Endothelial cell of umbilical vein (primary cell): Measurements from ENCODE around the gene GSDME. TPM values are rescaled to one million over a fixed set of nuclear protein-coding genes. Genes with fewer than 3 reads are reported as not detected.

Experiments
- BruUV-seq: library from RNA; stranded (reverse); fragments of 400-500 nt; replicated peaks from 2 replicates; lab custom pipeline; 2021; lab: Mats Ljungman, UMichigan
- CTCF ChIA-PET: fragments of 300-600, 350-600 bp; sonication (Branson Sonifier 250); formaldehyde crosslinking; loops from one replicate; lab custom pipeline; 2021; ENCODE audit warnings: antibody characterized with exemption, inconsistent platforms; lab: Charles Lee
- POLR2A ChIA-PET: fragments of 300-600, 350-600 bp; sonication (Branson Sonifier 250); formaldehyde crosslinking; loops from one replicate; lab custom pipeline; 2021; ENCODE audit warnings: antibody characterized with exemption, inconsistent platforms; lab: Charles Lee
- DNase-seq: peaks from one replicate; pipeline ENCODE4 v3.0.0-alpha.2; 2011; ENCODE audit warnings: low read depth, low spot score
- FAIRE-seq: peaks from 2 replicates; lab custom pipeline; 2011; peaks lifted over from hg19 to GRCh38; lab: Jason Lieb, UNC
- H2AFZ ChIP-seq: 2 replicates; pipeline ENCODE4 v1.6.0; 2012; ENCODE audit warnings: low read depth, low read length, control low read depth, inconsistent platforms
- H3K27ac ChIP-seq: 2 replicates; pipeline ENCODE4 v1.5.1; 2011; ENCODE audit warnings: low read depth, mild to moderate bottlenecking, control low read depth, low read length, moderate library complexity; ENCODE audit not compliant: insufficient read depth
- H3K27me3 ChIP-seq, 2 experiments: 2 replicates each; pipeline versions ENCODE4 v1.6.0 to v1.6.1; 2011; ENCODE audit warnings: low read length in 2 of 2, mixed read lengths in 1 of 2; ENCODE audit not compliant: control insufficient read depth in 2 of 2, insufficient read depth in 2 of 2
- H3K36me3 ChIP-seq, 2 experiments: 2 replicates in 1 of 2; 3 replicates in 1 of 2; pipeline ENCODE4 v1.5.1; 2011; ENCODE audit warnings: low read length in 2 of 2, mild to moderate bottlenecking in 1 of 2, moderate library complexity in 1 of 2; ENCODE audit not compliant: control insufficient read depth in 2 of 2, insufficient read depth in 2 of 2; ENCODE audit errors: extremely low read depth in 1 of 2
- H3K4me1 ChIP-seq: 3 replicates; pipeline ENCODE4 v1.5.1; 2011; ENCODE audit warnings: mild to moderate bottlenecking, low read length; ENCODE audit not compliant: control insufficient read depth, insufficient read depth; ENCODE audit errors: extremely low read depth
- H3K4me2 ChIP-seq: 2 replicates; pipeline ENCODE4 v1.6.1; 2011; ENCODE audit warnings: low read length, control low read depth, mixed read lengths; ENCODE audit not compliant: insufficient read depth
- H3K4me3 ChIP-seq, 3 experiments: fragments of 200-600 bp in 1 of 3; sonication (generic), shearing (Covaris generic) in 1 of 3; replicated peaks in 1 of 3; 2 replicates each; pipeline ENCODE4 v1.5.1; 2011 to 2016; ENCODE audit warnings: control low read depth in 3 of 3, low read length in 3 of 3, mild to moderate bottlenecking in 2 of 3, inconsistent platforms in 1 of 3, low read depth in 1 of 3, moderate library complexity in 1 of 3; ENCODE audit not compliant: insufficient read depth in 1 of 3
- H3K79me2 ChIP-seq: 2 replicates; pipeline ENCODE4 v1.6.0; 2012; ENCODE audit warnings: low read length, inconsistent platforms; ENCODE audit not compliant: control insufficient read depth, insufficient read depth
- H3K9ac ChIP-seq: replicated peaks from 2 replicates; pipeline ENCODE3; 2011; ENCODE audit warnings: low read length, control low read depth; ENCODE audit not compliant: insufficient read depth; ENCODE audit errors: extremely low read depth
- H3K9me1 ChIP-seq: replicated peaks from 3 replicates; pipeline ENCODE4 v1.6.0; 2011; ENCODE audit warnings: mild to moderate bottlenecking, low read length; ENCODE audit not compliant: control insufficient read depth, insufficient read depth; ENCODE audit errors: extremely low read depth
- H3K9me3 ChIP-seq: replicated peaks from 2 replicates; pipeline ENCODE4 v1.5.1; 2012; ENCODE audit warnings: low read length, inconsistent platforms; ENCODE audit not compliant: control insufficient read depth, insufficient read depth
- H4K20me1 ChIP-seq: replicated peaks from 2 replicates; pipeline ENCODE3; 2011; ENCODE audit warnings: mild to moderate bottlenecking, low read length; ENCODE audit not compliant: control insufficient read depth, insufficient read depth; ENCODE audit errors: extremely low read depth
- CTCF ChIP-seq, 2 donors: IDR thresholded peaks; 1 replicate in 1 of 2; 2 replicates in 1 of 2; pipeline ENCODE4 v1.5.1; 2011; ENCODE audit warnings: low read length in 2 of 2, mild to moderate bottlenecking in 2 of 2, moderate library complexity in 2 of 2, control low read depth in 1 of 2, inconsistent platforms in 1 of 2, low read depth in 1 of 2; ENCODE audit not compliant: insufficient read depth in 1 of 2; ENCODE audit errors: extremely low read depth in 1 of 2
- EZH2 ChIP-seq: IDR thresholded peaks from 2 replicates; pipeline ENCODE4 v1.6.1; 2012; ENCODE audit warnings: borderline replicate concordance, low read depth, mild to moderate bottlenecking, moderate library complexity, low read length, inconsistent platforms; ENCODE audit not compliant: severe bottlenecking
- FOS ChIP-seq: IDR thresholded peaks from 2 replicates; pipeline ENCODE4 v1.6.1; 2011; ENCODE audit warnings: mild to moderate bottlenecking, low read length, moderate library complexity, borderline replicate concordance; ENCODE audit not compliant: insufficient read depth
- GATA2 ChIP-seq: IDR thresholded peaks from 2 replicates; pipeline ENCODE4 v1.7.0; 2011; ENCODE audit warnings: low read depth, mild to moderate bottlenecking, moderate library complexity, mixed read lengths, low read length; ENCODE audit not compliant: insufficient read length, insufficient read depth
- JUN ChIP-seq: IDR thresholded peaks from 2 replicates; pipeline ENCODE4 v1.6.1; 2011; ENCODE audit warnings: borderline replicate concordance, low read depth; ENCODE audit not compliant: insufficient read length, insufficient read depth
- MAX ChIP-seq: IDR thresholded peaks from 2 replicates; pipeline ENCODE4 v1.6.1; 2011; ENCODE audit not compliant: insufficient read depth, insufficient read length
- MYC ChIP-seq: IDR thresholded peaks from one replicate; pipeline ENCODE4 v1.6.1; 2011; ENCODE audit warnings: mild to moderate bottlenecking, low read depth, low read length
- POLR2A ChIP-seq: IDR thresholded peaks from 2 replicates; pipeline ENCODE4 v1.6.1; 2012; ENCODE audit warnings: low read depth, mild to moderate bottlenecking, control low read depth, low read length
- POLR2AphosphoS5 ChIP-seq: IDR thresholded peaks from 2 replicates; pipeline ENCODE4 v1.6.1; 2012; ENCODE audit warnings: low read depth, mild to moderate bottlenecking, control low read depth, low read length, moderate library complexity; ENCODE audit not compliant: insufficient read depth
- dilution Hi-C: fragments of 300-500 bp; cut with MboI; formaldehyde crosslinking; loops from one replicate; pipeline ENCODE4 v1.15.0; 2019; ENCODE audit warnings: low sequenced_read_pairs; ENCODE audit not compliant: extremely low pct_ligation_motif_present
- intact Hi-C: fragments of 100-400 bp; cut with micrococcal nuclease; formaldehyde crosslinking; loops from one replicate; pipeline ENCODE4 v1.10.0; 2022
- polyA plus RNA-seq, 4 experiments: library from polyadenylated mRNA; depleted of rRNA in 3 of 4; stranded (reverse) in 3 of 4; unstranded in 1 of 4; fragments of >200 nt; gene quantifications; 2 replicates each; pipeline versions ENCODE4 v1.2.1 to v1.2.3, GENCODE V29; 2011 to 2012; ENCODE audit warnings: missing spikeins in 1 of 4
- total RNA-seq: library from RNA; stranded (reverse); gene quantifications from 2 replicates; pipeline ENCODE4 v1.2.3, GENCODE V29; 2021

Gene GSDME
- total and polyA plus RNA-seq, 2 donors (not counting 3 experiments of a cell fraction or from before 2014, with no cell fraction given) = 21.1 to 23.4 TPM

GRCh38 chr7:24701261-24702235 lies 55.7 kb downstream of the GSDME start:
- Histone ChIP-seq H3K4me1 (no peaks in the 10 kb centered on the region), H3K27me3 (no peaks in the 10 kb centered on the region), H2AFZ (no peak overlapping the region), H3K36me3 (peaks cover 0 to 1% of the 10 kb centered on the region in 2 experiments), H3K4me2 (no peak overlapping the region), H4K20me1 (no peaks in the 10 kb centered on the region), H3K9me3 (no peaks in the 10 kb centered on the region), H3K4me3 (no peak overlapping the region), H3K79me2 (no peaks in the 10 kb centered on the region), H3K27ac (no peak overlapping the region), H3K9me1 (no peaks in the 10 kb centered on the region), H3K9ac (no peak overlapping the region)
- ChIA-PET CTCF (interaction anchor here (0.6 to 1.8 kb wide), 5 partner anchors 8 to 1655 kb away, joined by 3 to 4 read pairs (median 3); no protein-coding TSS in a partner anchor), POLR2A (no interaction called here)
- no peak for DNase-seq
- intact Hi-C loops (no loop called here), dilution Hi-C loops (no loop called here)
- FAIRE-seq = no peak
- no TSS peak for BruUV-seq
- TF ChIP-seq GATA2 (no peak), MAX (no peak), FOS (no peak), POLR2A (no peak), CTCF (IDR thresholded peaks at IDR 0.05; ENCODE audit: extremely low read depth in 1 of 2, insufficient read depth in 1 of 2, low read depth in 1 of 2, low read length in 2 of 2) (no peak), MYC (no peak), JUN (no peak), POLR2AphosphoS5 (no peak), EZH2 (no peak)
